ENCODE measurements around the gene SAA1. TPM values are rescaled to one million over a fixed set of nuclear protein-coding genes. Genes with fewer than 3 reads are reported as not detected.

SAA1 gene
- polyA plus RNA-seq (2013): 1.0 and 1.4 TPM in 2 replicates

GRCh38 chr11:18265949-18266348 is at the start of gene SAA1:
SAA1 (plus strand) TSS chr11:18266264; CDS start chr11:18266888, 624 bp downstream.
- H2BK5ac ChIP-seq (ENCODE audit: low read depth, low read length, poor library complexity): no peak within 1 kb of the TSS
- H2BK120ac ChIP-seq (ENCODE audit: insufficient read depth, low read length, poor library complexity): no peak within 1 kb of the TSS
- no peak within 1 kb of the TSS for H3K4me3 ChIP-seq (ENCODE audit: low read depth, low read length)
- no peak within 1 kb of the TSS for H3K14ac ChIP-seq (ENCODE audit: low read length)
- H2BK12ac ChIP-seq (ENCODE audit: low read length): no peak within 1 kb of the TSS
- no peaks in the 10 kb centered on the region for H3K36me3 ChIP-seq (ENCODE audit: control insufficient read depth in 1 of 2, insufficient read depth in 2 of 2, low read length in 2 of 2)
- H3K9ac ChIP-seq (ENCODE audit: low read length): no peak within 1 kb of the TSS
- H4K12ac ChIP-seq (ENCODE audit: low read depth, low read length): no peak within 1 kb of the TSS
- peak; percentile 46 to 59 for DNase-seq
- H2AFZ ChIP-seq (ENCODE audit: insufficient read depth, low read length, poor library complexity): no peak within 1 kb of the TSS
- H3K27ac ChIP-seq (ENCODE audit: low read depth, low read length): no peak within 1 kb of the TSS
- no peaks in the 10 kb centered on the region for H3K79me1 ChIP-seq (ENCODE audit: low read length)
- H3K23ac ChIP-seq (ENCODE audit: low read length): no peak within 1 kb of the TSS
- H3K27me3 ChIP-seq (ENCODE audit: insufficient read depth, low read length): no peaks in the 10 kb centered on the region
- no CpG with 5 or more reads among the region's 8 CpGs for WGBS (ENCODE audit: extremely low coverage, insufficient coverage, insufficient read length)
- H3K18ac ChIP-seq (ENCODE audit: low read length): no peak within 1 kb of the TSS
- no peak within 1 kb of the TSS for H3K4me2 ChIP-seq (ENCODE audit: low read length)
- H3K9me3 ChIP-seq (ENCODE audit: insufficient read depth, low read depth, low read length): no peaks in the 10 kb centered on the region
- H4K8ac ChIP-seq (ENCODE audit: low read depth, low read length): no peak within 1 kb of the TSS
- H3K4ac ChIP-seq (ENCODE audit: low read depth, low read length): no peak within 1 kb of the TSS
- peaks cover 0 to 4% of the 10 kb centered on the region in 2 experiments for H3K4me1 ChIP-seq (ENCODE audit: control insufficient read depth in 1 of 2, insufficient read depth in 2 of 2, low read length in 2 of 2)
- no peak within 1 kb of the TSS for H4K91ac ChIP-seq (ENCODE audit: low read depth, low read length)
- no peak within 1 kb of the TSS for H2AK5ac ChIP-seq (ENCODE audit: low read length)
- H3K79me2 ChIP-seq (ENCODE audit: control insufficient read depth, insufficient read depth, low read length, poor library complexity): no peaks in the 10 kb centered on the region

GRCh38 chr11:18221274-18221876 is 44.7 kb upstream of the SAA1 start:
- Histone ChIP-seq H4K8ac (ENCODE audit: low read depth, low read length) (no peak overlapping the region), H3K4ac (ENCODE audit: low read depth, low read length) (no peak overlapping the region), H3K14ac (ENCODE audit: low read length) (no peak overlapping the region), H2AK5ac (ENCODE audit: low read length) (no peak overlapping the region), H3K36me3 (ENCODE audit: control insufficient read depth in 1 of 2, insufficient read depth in 2 of 2, low read length in 2 of 2) (no peaks in the 10 kb centered on the region), H2BK120ac (ENCODE audit: insufficient read depth, low read length, poor library complexity) (no peak overlapping the region), H2BK12ac (ENCODE audit: low read length) (no peak overlapping the region), H3K18ac (ENCODE audit: low read length) (no peak overlapping the region), H3K27me3 (ENCODE audit: insufficient read depth, low read length) (no peaks in the 10 kb centered on the region), H3K4me1 (ENCODE audit: control insufficient read depth in 1 of 2, insufficient read depth in 2 of 2, low read length in 2 of 2) (no peaks in the 10 kb centered on the region), H3K27ac (ENCODE audit: low read depth, low read length) (no peak overlapping the region), H3K4me3 (ENCODE audit: low read depth, low read length) (peak overlapping the region; percentile 12), H2BK5ac (ENCODE audit: low read depth, low read length, poor library complexity) (no peak overlapping the region), H3K4me2 (ENCODE audit: low read length) (no peak overlapping the region), H3K79me1 (ENCODE audit: low read length) (no peaks in the 10 kb centered on the region), H4K91ac (ENCODE audit: low read depth, low read length) (no peak overlapping the region), H3K9ac (ENCODE audit: low read length) (no peak overlapping the region), H4K12ac (ENCODE audit: low read depth, low read length) (no peak overlapping the region), H3K9me3 (ENCODE audit: insufficient read depth, low read depth, low read length) (peaks cover 12% of the 10 kb centered on the region), H3K79me2 (ENCODE audit: control insufficient read depth, insufficient read depth, low read length, poor library complexity) (no peaks in the 10 kb centered on the region), H2AFZ (ENCODE audit: insufficient read depth, low read length, poor library complexity) (no peak overlapping the region), H3K23ac (ENCODE audit: low read length) (no peak overlapping the region)
- DNase-seq: no peak
- WGBS (ENCODE audit: extremely low coverage, insufficient coverage, insufficient read length): no CpG with 5 or more reads among the region's 5 CpGs

- no peak overlapping the region for H4K91ac ChIP-seq (ENCODE audit: low read depth, low read length)
- no peak for DNase-seq
Measured at GRCh38 chr11:18222814-18223421, 43.1 kb upstream of the SAA1 start.

GRCh38 chr11:18223591-18224387 is 42.3 kb upstream of the SAA1 start:
- H3K79me1 ChIP-seq (ENCODE audit: low read length): no peaks in the 10 kb centered on the region
- no peak overlapping the region for H3K23ac ChIP-seq (ENCODE audit: low read length)
- no peak for DNase-seq
- H4K91ac ChIP-seq (ENCODE audit: low read depth, low read length): no peak overlapping the region
- WGBS (ENCODE audit: extremely low coverage, insufficient coverage, insufficient read length): no CpG with 5 or more reads among the region's 3 CpGs
- no peak overlapping the region for H2BK120ac ChIP-seq (ENCODE audit: insufficient read depth, low read length, poor library complexity)
- H3K27me3 ChIP-seq (ENCODE audit: insufficient read depth, low read length): no peaks in the 10 kb centered on the region
- no peak overlapping the region for H2AK5ac ChIP-seq (ENCODE audit: low read length)
- no peaks in the 10 kb centered on the region for H3K36me3 ChIP-seq (ENCODE audit: control insufficient read depth in 1 of 2, insufficient read depth in 2 of 2, low read length in 2 of 2)
- H3K4ac ChIP-seq (ENCODE audit: low read depth, low read length): no peak overlapping the region
- no peak overlapping the region for H2AFZ ChIP-seq (ENCODE audit: insufficient read depth, low read length, poor library complexity)
- H3K4me1 ChIP-seq (ENCODE audit: control insufficient read depth in 1 of 2, insufficient read depth in 2 of 2, low read length in 2 of 2): no peaks in the 10 kb centered on the region
- no peak overlapping the region for H2BK5ac ChIP-seq (ENCODE audit: low read depth, low read length, poor library complexity)
- no peak overlapping the region for H3K4me2 ChIP-seq (ENCODE audit: low read length)
- H3K14ac ChIP-seq (ENCODE audit: low read length): no peak overlapping the region
- no peak overlapping the region for H2BK12ac ChIP-seq (ENCODE audit: low read length)
- no peak overlapping the region for H3K4me3 ChIP-seq (ENCODE audit: low read depth, low read length)
- H4K12ac ChIP-seq (ENCODE audit: low read depth, low read length): no peak overlapping the region
- no peak overlapping the region for H3K27ac ChIP-seq (ENCODE audit: low read depth, low read length)
- H3K79me2 ChIP-seq (ENCODE audit: control insufficient read depth, insufficient read depth, low read length, poor library complexity): no peaks in the 10 kb centered on the region
- peaks cover 12% of the 10 kb centered on the region for H3K9me3 ChIP-seq (ENCODE audit: insufficient read depth, low read depth, low read length)
- no peak overlapping the region for H3K18ac ChIP-seq (ENCODE audit: low read length)
- no peak overlapping the region for H3K9ac ChIP-seq (ENCODE audit: low read length)
- H4K8ac ChIP-seq (ENCODE audit: low read depth, low read length): no peak overlapping the region

More at GRCh38 chr11:18222814-18223421, 43.1 kb upstream of the SAA1 start:
- no peaks in the 10 kb centered on the region for H3K79me2 ChIP-seq (ENCODE audit: control insufficient read depth, insufficient read depth, low read length, poor library complexity)
- WGBS (ENCODE audit: extremely low coverage, insufficient coverage, insufficient read length): no CpG with 5 or more reads among the region's 3 CpGs
- no peak overlapping the region for H3K9ac ChIP-seq (ENCODE audit: low read length)
- H3K27me3 ChIP-seq (ENCODE audit: insufficient read depth, low read length): no peaks in the 10 kb centered on the region
- H4K8ac ChIP-seq (ENCODE audit: low read depth, low read length): no peak overlapping the region
- H3K79me1 ChIP-seq (ENCODE audit: low read length): no peaks in the 10 kb centered on the region
- H3K14ac ChIP-seq (ENCODE audit: low read length): no peak overlapping the region
- H3K18ac ChIP-seq (ENCODE audit: low read length): no peak overlapping the region
- peaks cover 12% of the 10 kb centered on the region for H3K9me3 ChIP-seq (ENCODE audit: insufficient read depth, low read depth, low read length)
- no peak overlapping the region for H3K23ac ChIP-seq (ENCODE audit: low read length)
- H3K4ac ChIP-seq (ENCODE audit: low read depth, low read length): no peak overlapping the region
- H3K4me1 ChIP-seq (ENCODE audit: control insufficient read depth in 1 of 2, insufficient read depth in 2 of 2, low read length in 2 of 2): no peaks in the 10 kb centered on the region
- H2BK12ac ChIP-seq (ENCODE audit: low read length): no peak overlapping the region
- H2AK5ac ChIP-seq (ENCODE audit: low read length): no peak overlapping the region
- no peak overlapping the region for H3K4me2 ChIP-seq (ENCODE audit: low read length)
- H4K12ac ChIP-seq (ENCODE audit: low read depth, low read length): no peak overlapping the region
- no peak overlapping the region for H3K4me3 ChIP-seq (ENCODE audit: low read depth, low read length)
- H2AFZ ChIP-seq (ENCODE audit: insufficient read depth, low read length, poor library complexity): no peak overlapping the region
- no peak overlapping the region for H2BK120ac ChIP-seq (ENCODE audit: insufficient read depth, low read length, poor library complexity)
- H2BK5ac ChIP-seq (ENCODE audit: low read depth, low read length, poor library complexity): no peak overlapping the region
- H3K27ac ChIP-seq (ENCODE audit: low read depth, low read length): no peak overlapping the region
- no peaks in the 10 kb centered on the region for H3K36me3 ChIP-seq (ENCODE audit: control insufficient read depth in 1 of 2, insufficient read depth in 2 of 2, low read length in 2 of 2)

All from trophoblast cell (in vitro differentiated cells and primary cell).